Chondrocyte (in vitro differentiated cells): Measurements from ENCODE around the gene SIK1. TPM values are rescaled to one million over a fixed set of nuclear protein-coding genes. Genes with fewer than 3 reads are reported as not detected.
"Not testable (repeated sequence)": the region's sequence is repeated elsewhere in the genome, so short reads cannot be mapped to it uniquely, and the experiment has no call there.

ENCODE experiments used
- DNase-seq: peaks from one replicate; pipeline ENCODE4 v3.0.0; 2021; ENCODE audit warnings: mixed read lengths, low spot score
- H3K27ac Mint-ChIP-seq: one replicate; pipeline ENCODE4 v1.8.0; 2021; ENCODE audit warnings: mild to moderate bottlenecking, moderate library complexity, mixed read lengths; ENCODE audit not compliant: unreplicated experiment
- H3K27me3 Mint-ChIP-seq: 2 replicates; pipeline ENCODE4 v1.8.0; 2021; ENCODE audit warnings: low read depth, mixed read lengths
- H3K36me3 Mint-ChIP-seq: 2 replicates; pipeline ENCODE4 v1.8.0; 2021; ENCODE audit warnings: low read depth, mixed read lengths
- H3K4me1 Mint-ChIP-seq: 2 replicates; pipeline ENCODE4 v1.8.0; 2021; ENCODE audit warnings: low read depth, mild to moderate bottlenecking, mixed read lengths
- H3K4me3 Mint-ChIP-seq: one replicate; pipeline ENCODE4 v1.8.0; 2021; ENCODE audit warnings: mild to moderate bottlenecking, moderate library complexity, mixed read lengths; ENCODE audit not compliant: unreplicated experiment
- H3K9me3 Mint-ChIP-seq: 2 replicates; pipeline ENCODE4 v1.8.0; 2021; ENCODE audit warnings: low read depth, mixed read lengths
- total RNA-seq: library from RNA; stranded (reverse); gene quantifications from 3 replicates; pipeline ENCODE4 v1.2.1, GENCODE V29; 2021

SIK1 gene
- total RNA-seq, 1 donor from 2014 or later = 60.7 TPM

- not testable (repeated sequence) for H3K9me3 Mint-ChIP-seq, H3K36me3 Mint-ChIP-seq, DNase-seq, H3K27me3 Mint-ChIP-seq, H3K27ac Mint-ChIP-seq, H3K4me1 Mint-ChIP-seq, H3K4me3 Mint-ChIP-seq
These were observed 25.8 kb downstream of the SIK1 start for GRCh38 chr21:43401125-43401524.

- H3K27ac Mint-ChIP-seq, H3K27me3 Mint-ChIP-seq, H3K4me3 Mint-ChIP-seq, H3K4me1 Mint-ChIP-seq, H3K9me3 Mint-ChIP-seq, DNase-seq, H3K36me3 Mint-ChIP-seq: not testable (repeated sequence)
These were observed 27.3 kb downstream of the SIK1 start for GRCh38 chr21:43399595-43400015.

GRCh38 chr21:43399136-43399535 lies 27.8 kb downstream of the SIK1 start:
- not testable (repeated sequence) for DNase-seq, H3K27ac Mint-ChIP-seq, H3K27me3 Mint-ChIP-seq, H3K4me3 Mint-ChIP-seq, H3K9me3 Mint-ChIP-seq, H3K36me3 Mint-ChIP-seq, H3K4me1 Mint-ChIP-seq

- not testable (repeated sequence) for H3K4me3 Mint-ChIP-seq, DNase-seq, H3K27ac Mint-ChIP-seq, H3K9me3 Mint-ChIP-seq, H3K36me3 Mint-ChIP-seq, H3K27me3 Mint-ChIP-seq, H3K4me1 Mint-ChIP-seq
These were observed 28.4 kb downstream of the SIK1 start for GRCh38 chr21:43398533-43398932.

GRCh38 chr21:43398000-43398399 lies 28.9 kb downstream of the SIK1 start:
- not testable (repeated sequence) for DNase-seq, H3K27me3 Mint-ChIP-seq, H3K36me3 Mint-ChIP-seq, H3K9me3 Mint-ChIP-seq, H3K27ac Mint-ChIP-seq, H3K4me1 Mint-ChIP-seq, H3K4me3 Mint-ChIP-seq

- H3K9me3 Mint-ChIP-seq, H3K36me3 Mint-ChIP-seq, H3K4me3 Mint-ChIP-seq, H3K27me3 Mint-ChIP-seq, H3K27ac Mint-ChIP-seq, DNase-seq, H3K4me1 Mint-ChIP-seq: not testable (repeated sequence)
These were observed 29.5 kb downstream of the SIK1 start for GRCh38 chr21:43397439-43397808.

GRCh38 chr21:43396788-43397438 lies 30.0 kb downstream of the SIK1 start:
- DNase-seq, H3K36me3 Mint-ChIP-seq, H3K27ac Mint-ChIP-seq, H3K27me3 Mint-ChIP-seq, H3K9me3 Mint-ChIP-seq, H3K4me3 Mint-ChIP-seq, H3K4me1 Mint-ChIP-seq: not testable (repeated sequence)

- not testable (repeated sequence) for H3K4me3 Mint-ChIP-seq, H3K4me1 Mint-ChIP-seq, DNase-seq, H3K27ac Mint-ChIP-seq, H3K36me3 Mint-ChIP-seq, H3K9me3 Mint-ChIP-seq, H3K27me3 Mint-ChIP-seq
These were observed 43.6 kb downstream of the SIK1 start for GRCh38 chr21:43383351-43383750.

- H3K4me3 Mint-ChIP-seq, H3K27ac Mint-ChIP-seq, DNase-seq, H3K36me3 Mint-ChIP-seq, H3K27me3 Mint-ChIP-seq, H3K9me3 Mint-ChIP-seq, H3K4me1 Mint-ChIP-seq: not testable (repeated sequence)
These were observed 44.0 kb downstream of the SIK1 start for GRCh38 chr21:43382902-43383301.

GRCh38 chr21:43380852-43381533 lies 45.9 kb downstream of the SIK1 start:
- H3K27ac Mint-ChIP-seq, H3K36me3 Mint-ChIP-seq, H3K27me3 Mint-ChIP-seq, H3K9me3 Mint-ChIP-seq, H3K4me3 Mint-ChIP-seq, H3K4me1 Mint-ChIP-seq, DNase-seq: not testable (repeated sequence)

- DNase-seq, H3K27ac Mint-ChIP-seq, H3K9me3 Mint-ChIP-seq, H3K36me3 Mint-ChIP-seq, H3K4me3 Mint-ChIP-seq, H3K27me3 Mint-ChIP-seq, H3K4me1 Mint-ChIP-seq: not testable (repeated sequence)
These were observed 46.6 kb downstream of the SIK1 start for GRCh38 chr21:43380337-43380736.

GRCh38 chr21:43379626-43380122 lies 47.3 kb downstream of the SIK1 start:
- H3K27ac Mint-ChIP-seq, H3K4me1 Mint-ChIP-seq, H3K9me3 Mint-ChIP-seq, H3K36me3 Mint-ChIP-seq, H3K4me3 Mint-ChIP-seq, H3K27me3 Mint-ChIP-seq: not testable (repeated sequence)
- peak; percentile 10 for DNase-seq
